Peyer's patch (tissue), 4 donors: ENCODE measurements around the gene RNASE2. TPM values are rescaled to one million over a fixed set of nuclear protein-coding genes. Genes with fewer than 3 reads are reported as not detected.
"Not testable (repeated sequence)": the region's sequence is repeated elsewhere in the genome, so short reads cannot be mapped to it uniquely, and the experiment has no call there.

Source experiments
- DNase-seq, 3 donors: peaks; one replicate each; pipeline ENCODE4 v3.0.0-alpha.2; 2017 to 2019
- H3K27ac ChIP-seq, 4 donors: fragments of 200-600 bp; sonication (generic); one replicate each; pipeline ENCODE4 v1.5.1; 2016 to 2019
- H3K27me3 ChIP-seq, 2 donors: fragments of 200-600 bp; sonication (generic); one replicate each; pipeline ENCODE4 v1.5.1; 2019
- H3K36me3 ChIP-seq, 3 donors: fragments of 200-600 bp; sonication (generic); one replicate each; pipeline ENCODE4 v1.5.1; 2016 to 2019
- H3K4me1 ChIP-seq, 4 donors: fragments of 200-600 bp; sonication (generic); one replicate each; pipeline ENCODE4 v1.5.1; 2016 to 2019
- H3K4me3 ChIP-seq, 4 donors: fragments of 200-600 bp; sonication (generic); 1 replicate in 3 of 4; 2 replicates in 1 of 4; pipeline ENCODE4 v1.5.1; 2016 to 2019; ENCODE audit warnings: mild to moderate bottlenecking in 1 of 4
- H3K9me3 ChIP-seq, 4 donors: fragments of 200-600 bp; sonication (generic); one replicate each; pipeline ENCODE4 v1.5.1; 2016 to 2019; ENCODE audit warnings: mild to moderate bottlenecking in 1 of 4
- CTCF ChIP-seq, 6 experiments: fragments of 450-650 bp in 4 of 6; fragments of 200-600 bp in 2 of 6; sonication (generic) in 1 of 6; IDR thresholded peaks; one replicate each; pipeline ENCODE4 v1.5.1; 2017 to 2019; ENCODE audit warnings: antibody characterized with exemption in 6 of 6, mild to moderate bottlenecking in 3 of 6, moderate library complexity in 1 of 6
- POLR2A ChIP-seq, 2 donors: fragments of 450-650 bp; IDR thresholded peaks; one replicate each; pipeline ENCODE4 v1.5.1; 2017; ENCODE audit warnings: antibody characterized with exemption in 2 of 2, mild to moderate bottlenecking in 2 of 2, moderate library complexity in 2 of 2
- total RNA-seq, 4 donors: library from RNA; depleted of rRNA; stranded (reverse); fragments of >200 nt; gene quantifications; one replicate each; pipeline ENCODE4 v1.1.0, GENCODE V29; 2016

The RNASE2 gene
- total RNA-seq, 4 donors from 2014 or later, result not detected

GRCh38 chr14:20935303-20935984 lies 19.8 kb upstream of the RNASE2 start:
- no peak overlapping the region for H3K27ac ChIP-seq
- DNase-seq, result no peak
- no peaks in the 10 kb centered on the region for H3K27me3 ChIP-seq
- no peak overlapping the region for H3K4me3 ChIP-seq
- no peaks in the 10 kb centered on the region for H3K4me1 ChIP-seq
- no peaks in the 10 kb centered on the region for H3K9me3 ChIP-seq
- no peak for TF ChIP-seq CTCF (IDR thresholded peaks at IDR 0.05)
- TF ChIP-seq POLR2A (IDR thresholded peaks at IDR 0.05), result no peak
- H3K36me3 ChIP-seq, result no peaks in the 10 kb centered on the region

DNA sequence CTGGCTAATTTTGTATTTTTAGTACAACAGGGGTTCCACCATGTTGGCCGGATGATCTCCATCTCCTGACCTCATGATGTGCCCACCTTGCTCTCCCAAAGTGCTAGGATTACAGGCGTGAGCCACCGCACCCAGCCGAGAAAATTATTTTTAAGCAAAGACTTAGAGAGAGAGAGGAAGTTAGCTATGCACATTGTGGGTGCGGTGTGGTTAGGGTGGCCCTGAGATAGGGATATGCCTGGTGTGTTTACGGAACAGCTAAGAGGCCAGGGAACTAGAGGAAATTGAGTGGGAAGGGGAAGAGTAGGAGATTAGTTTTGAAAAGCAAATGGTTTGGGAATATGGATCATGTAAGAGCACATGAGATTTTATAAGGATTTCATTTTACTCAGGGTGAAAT lies 10.1 kb upstream of the RNASE2 start:
- not testable (repeated sequence) for H3K9me3 ChIP-seq, H3K27ac ChIP-seq, H3K4me3 ChIP-seq, H3K36me3 ChIP-seq, H3K4me1 ChIP-seq, DNase-seq, H3K27me3 ChIP-seq

GRCh38 chr14:20946707-20947106 lies 8.6 kb upstream of the RNASE2 start:
- DNase-seq, H3K9me3 ChIP-seq, H3K4me1 ChIP-seq, H3K4me3 ChIP-seq, H3K27ac ChIP-seq, H3K36me3 ChIP-seq, H3K27me3 ChIP-seq: not testable (repeated sequence)

GRCh38 chr14:20955538-20955873 lies 219 bp downstream of the RNASE2 start:
- not testable (repeated sequence) for H3K4me3 ChIP-seq, H3K36me3 ChIP-seq, H3K27ac ChIP-seq, DNase-seq, H3K9me3 ChIP-seq, H3K4me1 ChIP-seq, H3K27me3 ChIP-seq

DNA sequence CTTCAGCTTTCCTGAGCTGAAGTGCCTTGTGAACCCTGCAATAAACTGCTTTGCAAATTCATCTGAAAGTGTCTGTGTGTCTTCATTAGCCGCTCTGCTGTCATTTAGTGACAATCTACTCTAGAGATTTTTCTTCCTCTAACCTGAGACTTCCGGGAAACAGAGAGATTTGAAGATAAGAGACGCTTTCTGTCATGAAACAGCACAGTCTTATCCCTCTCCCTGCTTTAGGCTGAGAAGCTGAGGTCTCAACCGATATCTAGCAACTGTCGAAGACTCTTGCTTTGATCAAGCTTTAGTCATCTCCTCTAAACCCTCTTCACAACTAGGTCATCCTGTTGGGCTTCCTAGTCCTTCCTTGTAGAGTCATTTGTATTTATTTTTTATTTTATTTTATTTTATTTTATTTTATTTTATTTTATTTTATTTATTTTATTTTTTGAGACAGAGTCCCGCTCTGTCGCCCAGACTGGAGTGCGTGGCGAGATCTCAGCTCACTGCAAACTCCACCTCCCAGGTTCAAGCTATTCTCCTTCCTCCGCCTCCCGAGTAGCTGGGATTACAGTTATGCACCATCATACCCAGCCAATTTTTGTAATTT lies 1.2 kb downstream of the RNASE2 start:
- H3K36me3 ChIP-seq, result no peaks in the 10 kb centered on the region
- TF ChIP-seq CTCF (IDR thresholded peaks at IDR 0.05), result no peak
- TF ChIP-seq POLR2A (IDR thresholded peaks at IDR 0.05), result no peak
- H3K27me3 ChIP-seq, result no peaks in the 10 kb centered on the region
- no peak overlapping the region for H3K27ac ChIP-seq
- no peak overlapping the region for H3K4me3 ChIP-seq
- no peak for DNase-seq
- H3K4me1 ChIP-seq, result no peaks in the 10 kb centered on the region
- H3K9me3 ChIP-seq, result no peaks in the 10 kb centered on the region

- H3K27me3 ChIP-seq, H3K9me3 ChIP-seq, H3K4me1 ChIP-seq, H3K36me3 ChIP-seq, DNase-seq, H3K4me3 ChIP-seq, H3K27ac ChIP-seq: not testable (repeated sequence)
Observed at GRCh38 chr14:20958946-20959345, 3.7 kb downstream of the RNASE2 start.

- Histone ChIP-seq H3K9me3 (no peaks in the 10 kb centered on the region), H3K27me3 (no peaks in the 10 kb centered on the region), H3K36me3 (no peaks in the 10 kb centered on the region), H3K4me3 (no peak overlapping the region), H3K4me1 (peaks cover 0 to 4% (median 2%) of the 10 kb centered on the region in 4 donors), H3K27ac (no peak overlapping the region)
- TF ChIP-seq POLR2A (IDR thresholded peaks at IDR 0.05), result no peak
- no peak for TF ChIP-seq CTCF (IDR thresholded peaks at IDR 0.05)
- DNase-seq, result no peak
Observed at GRCh38 chr14:20969336-20969735, 14.0 kb downstream of the RNASE2 start.

- Histone ChIP-seq H3K36me3 (no peaks in the 10 kb centered on the region), H3K27me3 (no peaks in the 10 kb centered on the region), H3K4me3 (peak overlapping the region; percentile 49 to 65 (median 60)), H3K9me3 (no peaks in the 10 kb centered on the region), H3K4me1 (peaks cover 0 to 4% (median 2%) of the 10 kb centered on the region in 4 donors), H3K27ac (peak overlapping the region in 3 of 4 donors; percentile 33 to 73 (median 51))
- TF ChIP-seq POLR2A (IDR thresholded peaks at IDR 0.05), result no peak
- TF ChIP-seq CTCF (IDR thresholded peaks at IDR 0.05), result no peak
- no peak for DNase-seq
Observed at GRCh38 chr14:20970647-20970982, 15.3 kb downstream of the RNASE2 start.
